Stimulated activated CD8-positive, alpha-beta memory T cell treated with anti-CD3 and anti-CD28 coated beads, Interleukin-7, amount 100 ng/mL, for 4 hours (primary cell): ENCODE data around the gene MCF2L.
"Not testable (repeated sequence)": the region's sequence is repeated elsewhere in the genome, so short reads cannot be mapped to it uniquely, and the experiment has no call there.

ENCODE experiments used
- DNase-seq, 2 donors: peaks; one replicate each; pipeline ENCODE4 v3.0.0-alpha.2; 2020; ENCODE audit warnings: low read depth in 2 of 2

The MCF2L gene

DNA sequence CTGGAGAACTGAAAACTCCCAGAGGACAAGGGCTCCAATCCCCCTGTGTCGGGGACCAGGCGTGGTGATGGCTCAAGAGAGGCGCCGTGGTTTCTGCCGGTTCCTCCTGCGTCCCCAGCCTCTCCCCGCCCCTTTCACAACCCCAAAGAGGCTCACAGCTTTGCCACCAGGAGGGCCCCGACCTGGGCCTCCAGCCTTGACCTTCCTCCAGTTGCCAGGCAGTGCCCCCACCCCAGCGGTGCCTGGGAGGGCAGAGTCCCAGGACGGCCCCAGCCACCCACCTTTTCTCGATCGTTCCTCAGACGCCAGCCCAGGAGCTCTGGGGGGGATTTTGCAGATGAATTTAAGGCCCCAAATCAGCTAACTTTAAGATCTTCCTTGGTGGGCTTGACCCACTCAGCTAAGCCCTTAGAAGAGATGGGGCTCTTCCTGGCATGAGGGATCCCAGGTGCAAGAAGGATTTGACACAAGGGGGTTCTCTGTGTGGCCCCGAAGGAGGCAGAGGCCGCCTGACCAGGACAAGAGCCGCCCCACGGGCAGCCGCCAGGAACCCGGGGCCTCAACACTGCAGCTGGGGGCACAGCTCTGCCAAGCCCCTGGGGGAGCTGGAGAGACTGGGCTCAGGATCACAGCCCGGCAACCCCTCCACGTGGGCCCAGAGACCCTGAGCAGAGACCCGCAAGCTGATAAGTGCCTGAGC, 47.0 kb downstream of the MCF2L start:
- no peak for DNase-seq

DNA sequence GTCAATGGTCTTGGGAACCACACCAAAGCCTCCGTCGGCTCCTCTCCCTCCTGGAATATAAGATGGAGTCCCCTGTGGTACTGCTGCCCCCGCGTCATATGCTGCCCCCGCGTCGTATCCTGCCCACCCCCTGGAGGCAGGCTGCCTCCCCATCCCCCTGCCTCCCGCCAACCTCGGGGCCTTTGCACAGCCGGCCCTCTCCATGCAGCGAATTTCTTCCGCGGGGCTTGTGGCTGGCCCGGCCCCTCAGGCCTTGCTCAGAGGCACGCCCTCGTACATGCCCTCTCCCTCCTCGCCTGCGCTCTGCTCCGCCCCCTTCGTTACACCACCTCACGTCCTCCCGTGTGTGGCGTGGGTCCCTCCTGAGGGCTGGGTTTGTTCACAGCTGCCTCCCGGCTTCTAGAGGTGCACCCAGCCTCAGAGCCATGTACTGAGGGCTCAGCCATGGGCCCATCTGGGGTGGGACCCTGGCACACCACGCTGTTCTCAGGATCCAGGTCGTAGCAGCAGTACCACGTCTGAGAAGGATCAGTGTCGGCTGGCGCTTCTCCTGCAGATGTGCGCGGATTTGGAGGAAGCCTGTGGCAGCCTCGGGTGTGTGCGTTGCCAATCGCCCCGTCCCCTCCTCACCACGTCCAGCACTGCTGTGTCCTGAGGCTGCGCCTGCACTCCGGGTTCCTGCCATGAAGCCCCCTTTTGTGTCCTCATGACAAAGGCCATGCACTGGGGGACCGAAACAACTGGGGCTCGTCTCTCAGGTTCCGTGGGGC, 47.7 kb downstream of the MCF2L start:
- no peak for DNase-seq

DNA sequence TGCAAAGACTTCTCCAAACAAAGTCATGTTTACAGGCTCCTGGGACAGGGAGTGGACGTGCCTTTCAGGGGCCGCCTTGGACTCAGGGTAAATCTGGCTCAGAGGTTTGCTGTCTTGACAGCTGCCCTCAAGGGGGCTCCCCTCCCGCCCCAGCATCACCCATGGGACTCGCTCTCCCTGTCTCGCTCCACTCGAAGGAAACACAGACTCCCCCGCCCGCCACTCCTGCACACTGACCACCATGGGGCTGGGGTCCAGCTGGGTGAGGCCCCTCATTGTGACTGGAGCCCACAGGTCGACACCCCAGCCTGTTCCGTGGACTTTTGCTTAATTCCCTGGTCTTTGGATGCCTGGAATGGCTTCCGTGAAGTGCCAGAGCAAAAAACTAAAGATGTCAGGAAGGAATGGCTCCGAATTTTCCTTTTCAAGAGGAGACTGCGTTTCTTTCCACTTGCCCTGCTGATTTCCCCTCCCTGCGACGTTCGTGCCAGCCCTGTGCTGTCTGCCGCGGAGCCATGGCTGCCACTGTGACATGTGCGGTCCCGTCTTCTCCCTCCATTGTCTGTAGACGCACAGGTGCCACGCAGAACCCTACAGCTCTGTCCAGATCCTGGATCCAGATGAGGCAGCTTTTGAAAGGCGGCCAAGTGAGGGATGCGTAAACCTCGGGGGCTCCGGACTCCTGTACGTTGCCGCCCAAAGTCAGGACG, 48.6 kb downstream of the MCF2L start:
- DNase-seq = no peak

DNA sequence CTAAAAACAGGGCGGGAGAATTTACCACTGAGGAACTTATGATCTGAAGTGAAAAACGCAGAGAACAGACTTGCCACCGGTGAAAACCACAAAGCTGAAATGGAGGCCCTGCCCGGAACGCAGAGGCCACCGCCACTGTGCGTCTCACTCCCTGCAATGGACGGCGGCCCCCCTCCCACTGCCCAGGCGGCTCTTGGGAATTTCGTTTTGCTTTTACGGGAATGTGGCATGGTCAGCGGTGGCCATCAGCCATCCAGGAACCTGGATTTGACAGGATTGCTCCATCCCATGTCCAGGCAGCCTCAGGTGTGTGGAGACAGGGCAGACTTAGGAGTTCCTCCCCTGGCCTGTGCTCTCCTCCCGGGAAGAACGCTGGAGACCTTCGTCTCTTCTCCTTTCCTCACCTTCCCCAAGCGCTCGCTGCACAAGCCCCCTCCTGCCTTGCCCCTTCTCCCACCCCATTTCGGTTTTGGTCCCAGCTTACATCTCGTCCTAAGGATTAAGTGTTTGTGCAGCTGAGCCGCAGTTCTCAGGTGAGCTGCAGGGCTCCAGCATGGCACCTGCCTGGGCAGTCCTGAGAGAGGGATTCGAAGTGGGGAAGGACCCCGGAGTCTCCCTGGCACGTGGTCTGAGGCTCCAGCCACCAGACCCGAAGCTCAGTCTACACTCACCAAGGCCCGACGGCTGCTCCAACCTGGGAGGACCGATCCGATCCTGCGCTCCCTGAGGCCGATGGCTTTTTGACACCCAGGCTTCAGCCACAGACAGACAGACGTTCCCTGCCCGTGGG, 49.9 kb downstream of the MCF2L start:
- DNase-seq = no peak

DNA sequence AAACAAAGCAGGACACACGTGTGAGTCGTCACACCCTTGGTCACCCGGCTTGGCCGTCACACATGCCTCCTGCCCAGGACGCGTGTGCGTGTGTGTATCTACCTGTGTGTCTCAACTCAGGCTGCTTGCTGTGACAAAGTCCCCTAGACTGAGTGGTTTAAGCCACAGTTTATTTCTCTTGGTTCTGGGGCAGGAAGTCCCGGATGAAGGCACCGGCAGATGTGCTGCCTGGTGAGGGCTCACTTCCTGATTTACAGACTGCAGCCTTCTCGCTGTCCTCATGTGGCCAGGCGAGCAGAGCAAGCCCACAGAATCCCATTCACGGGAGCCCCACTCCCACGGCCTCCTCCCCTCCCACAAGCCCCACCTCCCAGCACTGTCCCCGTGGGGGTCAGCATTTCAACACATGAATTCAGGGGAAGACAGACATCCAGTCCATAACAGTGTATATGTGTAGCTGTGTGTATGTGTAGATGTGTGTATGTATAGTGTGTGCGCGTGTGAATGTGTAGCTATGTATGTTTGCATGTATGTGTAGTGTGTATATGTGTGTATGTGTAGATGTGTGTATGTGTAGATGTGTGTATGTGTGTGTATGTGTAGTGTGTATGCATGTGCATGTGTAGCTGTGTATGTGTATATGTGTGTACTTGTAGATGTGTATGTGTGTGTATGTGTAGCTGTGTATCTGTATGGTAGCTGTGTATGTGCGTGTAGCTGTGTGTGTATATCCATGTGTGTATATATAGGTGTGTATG, 51.5 kb downstream of the MCF2L start:
- no peak for DNase-seq

DNA sequence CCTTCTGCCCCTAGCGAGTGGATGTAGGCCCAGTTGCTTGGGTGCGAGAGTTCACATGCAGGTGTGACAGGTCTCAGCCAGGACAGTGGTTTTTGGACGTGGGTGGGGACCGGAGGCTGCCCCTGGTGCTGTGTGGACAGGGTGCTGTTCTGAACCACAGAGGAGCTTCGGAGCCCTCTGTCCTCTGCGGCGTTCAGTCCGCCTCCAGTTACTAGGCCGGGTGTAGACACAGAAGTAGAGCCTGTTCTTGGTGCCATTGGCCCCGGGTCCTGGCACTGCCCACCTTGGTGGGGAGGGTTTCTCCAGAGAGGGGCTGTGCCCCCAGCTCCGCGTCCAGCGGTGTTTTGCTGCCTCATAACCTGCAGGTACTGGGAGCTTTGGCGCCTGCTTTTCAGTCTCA, 52.4 kb downstream of the MCF2L start:
- DNase-seq = no peak

DNA sequence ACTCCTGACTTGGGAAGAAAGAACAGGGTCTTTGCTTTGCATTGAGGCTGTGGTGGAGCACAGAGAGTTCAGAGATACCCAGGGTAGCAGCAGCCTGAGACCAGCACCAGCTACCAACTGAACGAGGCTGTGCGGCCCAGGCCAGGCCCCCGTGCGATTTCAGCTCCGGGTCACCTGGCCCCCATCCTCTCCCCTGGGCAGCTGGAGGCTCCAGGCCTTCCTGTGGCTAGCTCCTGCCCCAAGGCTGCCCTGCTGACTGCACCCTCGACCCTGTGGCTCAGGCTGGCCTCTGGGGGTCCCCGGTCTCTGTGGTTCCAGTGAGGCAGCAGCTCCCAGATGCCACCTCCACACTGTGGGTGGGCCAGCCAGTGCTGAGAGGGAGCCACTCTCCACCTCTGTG, 52.8 kb downstream of the MCF2L start:
- DNase-seq = no peak

DNA sequence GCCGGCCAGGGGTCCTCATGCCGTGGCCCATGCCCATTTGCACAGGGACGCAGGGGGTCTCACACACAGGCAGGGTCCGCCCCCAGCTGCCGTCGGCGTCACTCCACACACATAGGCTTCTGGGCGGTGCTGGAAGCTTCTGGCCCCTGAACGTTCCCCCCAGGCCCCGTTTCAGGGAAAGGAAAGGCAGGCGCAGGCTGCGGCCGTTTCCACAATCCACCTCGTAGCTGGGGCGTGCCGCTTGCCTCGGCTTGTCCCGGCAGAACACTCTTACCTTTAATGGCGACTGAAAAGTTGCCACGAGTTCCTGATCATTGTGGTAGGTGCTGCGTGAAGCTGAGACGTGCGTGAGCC, 53.4 kb downstream of the MCF2L start:
- DNase-seq = no peak

DNA sequence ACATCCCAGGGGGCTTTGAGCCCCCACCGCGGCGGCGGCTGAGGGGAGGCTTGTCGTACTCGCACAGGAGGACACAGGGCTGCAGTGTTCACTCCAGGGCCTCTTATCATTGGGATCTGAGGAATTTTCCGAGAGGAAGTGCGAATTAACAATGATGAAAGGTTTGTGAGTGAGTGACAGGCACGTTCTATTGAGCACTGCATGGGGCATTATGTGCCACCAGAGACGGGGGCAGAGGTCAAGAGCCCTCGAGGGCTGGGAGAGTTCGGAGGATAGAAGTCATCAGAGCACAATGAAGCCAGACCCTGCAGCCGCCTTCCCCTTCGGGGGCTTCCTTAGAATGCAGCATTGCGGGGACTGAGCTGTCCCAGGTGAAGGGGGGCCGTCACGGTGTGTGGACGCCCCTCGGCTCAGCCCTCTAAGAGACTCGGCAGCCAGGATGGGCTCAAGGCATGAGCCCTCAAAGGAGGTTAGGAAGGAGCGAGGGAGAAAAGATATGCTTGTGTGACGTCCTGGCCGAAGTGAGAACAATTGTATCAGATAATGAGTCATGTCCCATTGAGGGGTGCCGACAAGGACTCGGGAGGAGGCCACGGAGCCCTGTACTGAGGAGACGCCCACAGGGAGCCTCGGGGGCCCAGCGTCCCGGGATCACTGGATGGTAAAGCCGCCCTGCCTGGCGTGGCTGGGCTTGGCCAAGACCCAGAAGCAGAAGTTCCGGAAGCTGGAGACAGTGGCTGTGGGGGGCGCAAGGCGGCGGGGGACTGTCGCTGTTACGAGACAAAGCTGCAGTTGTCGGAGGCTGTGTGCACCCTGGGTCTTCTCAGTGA, 53.9 kb downstream of the MCF2L start:
- no peak for DNase-seq

DNA sequence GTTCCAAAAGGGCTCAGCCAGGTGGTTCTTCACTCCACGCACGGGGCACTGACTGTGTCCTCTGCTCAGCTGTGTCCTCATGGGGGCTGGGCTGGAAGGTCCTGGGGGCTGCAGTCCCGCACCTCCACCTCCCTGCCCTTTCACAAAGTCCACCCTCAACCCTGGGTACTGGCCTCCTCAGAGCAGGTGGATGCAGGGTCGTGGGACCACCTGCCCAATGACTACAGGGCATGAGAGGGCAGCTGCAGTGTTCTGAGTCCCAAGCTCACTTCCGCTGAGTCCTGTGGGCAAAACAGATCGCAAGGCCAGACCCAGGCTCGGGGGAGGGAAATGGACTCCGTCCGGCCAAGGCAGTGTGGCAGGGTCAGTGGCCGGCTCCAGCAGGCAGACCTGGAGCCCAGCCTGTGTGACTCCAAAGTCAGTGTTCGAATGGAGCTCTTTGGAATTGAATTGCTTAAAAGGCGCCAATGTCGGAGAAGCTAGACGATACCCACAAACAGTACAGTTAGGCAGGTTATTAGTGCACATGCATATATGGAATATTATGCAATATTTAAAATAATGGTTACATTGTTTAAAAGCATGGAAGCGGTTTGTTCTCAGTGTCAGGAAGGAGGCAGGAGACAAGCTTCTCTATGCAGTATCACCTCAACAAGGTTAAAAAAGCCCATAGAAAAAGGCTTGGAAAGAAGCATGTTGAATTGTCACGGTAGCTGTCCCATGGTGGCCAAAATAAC, 54.8 kb downstream of the MCF2L start:
- no peak for DNase-seq

DNA sequence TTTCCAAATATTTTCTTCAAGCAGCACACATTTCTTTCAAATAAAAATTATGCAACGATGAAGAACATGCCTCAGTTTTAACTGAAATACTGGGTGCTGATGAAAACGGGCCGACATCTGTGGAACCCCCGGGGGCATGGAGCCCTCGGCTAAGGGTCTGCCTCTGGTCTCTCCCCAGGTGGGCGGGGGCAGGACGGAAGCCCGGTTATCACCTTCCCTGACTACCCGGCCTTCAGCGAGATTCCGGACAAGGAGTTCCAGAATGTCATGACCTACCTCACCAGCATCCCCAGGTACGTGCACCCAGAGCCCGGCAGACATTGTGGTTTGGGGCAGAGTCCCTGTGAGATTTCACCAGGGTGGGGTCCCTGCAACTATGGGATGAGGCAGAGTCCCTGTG, 55.5 kb downstream of the MCF2L start:
- no peak for DNase-seq

DNA sequence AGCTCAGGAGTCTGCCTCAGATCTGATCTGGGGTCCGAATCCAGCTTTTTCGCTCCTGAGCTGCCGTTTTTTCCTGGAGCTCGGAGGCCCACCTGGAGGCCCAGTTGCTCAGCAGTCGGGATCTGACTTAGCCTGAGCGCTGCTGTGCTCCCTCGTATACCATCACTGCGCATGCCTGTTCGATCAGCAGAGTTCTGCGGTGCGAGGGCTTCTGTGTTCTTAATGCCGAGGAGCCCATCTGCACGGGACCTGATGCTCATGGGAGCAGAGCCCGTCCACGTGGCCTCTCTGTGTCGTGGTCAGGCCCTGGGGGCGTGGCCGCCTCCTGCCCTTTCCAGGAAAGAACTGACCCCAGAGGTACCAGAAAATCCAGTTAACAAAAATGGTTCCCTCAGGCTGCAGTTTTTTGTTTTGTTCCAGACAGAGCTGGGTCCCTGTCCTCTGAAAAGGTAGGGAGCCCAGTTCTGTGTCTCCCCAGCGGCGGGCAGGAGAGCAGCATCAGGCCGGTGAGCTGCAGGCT, 57.4 kb downstream of the MCF2L start:
- no peak for DNase-seq

DNA sequence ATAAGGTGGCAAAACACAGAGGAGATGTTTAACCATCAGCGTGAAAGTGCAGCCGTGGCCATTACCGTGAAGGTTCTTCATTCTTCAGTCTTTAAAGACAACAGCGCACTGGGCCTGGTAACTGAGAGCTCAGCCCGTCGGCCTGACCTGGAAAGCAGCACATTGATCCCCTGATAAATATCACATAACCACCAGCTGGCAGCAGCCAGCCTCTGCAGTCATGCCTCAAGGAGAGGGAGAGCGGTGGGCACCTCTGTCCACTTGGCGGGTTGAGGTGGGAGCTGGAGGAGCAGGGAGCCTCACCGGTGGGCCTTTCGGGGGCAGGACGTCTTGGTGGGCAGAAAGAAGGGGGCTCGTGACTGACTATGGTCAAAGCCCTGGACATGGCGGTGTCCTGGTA, 58.1 kb downstream of the MCF2L start:
- DNase-seq = no peak

DNA sequence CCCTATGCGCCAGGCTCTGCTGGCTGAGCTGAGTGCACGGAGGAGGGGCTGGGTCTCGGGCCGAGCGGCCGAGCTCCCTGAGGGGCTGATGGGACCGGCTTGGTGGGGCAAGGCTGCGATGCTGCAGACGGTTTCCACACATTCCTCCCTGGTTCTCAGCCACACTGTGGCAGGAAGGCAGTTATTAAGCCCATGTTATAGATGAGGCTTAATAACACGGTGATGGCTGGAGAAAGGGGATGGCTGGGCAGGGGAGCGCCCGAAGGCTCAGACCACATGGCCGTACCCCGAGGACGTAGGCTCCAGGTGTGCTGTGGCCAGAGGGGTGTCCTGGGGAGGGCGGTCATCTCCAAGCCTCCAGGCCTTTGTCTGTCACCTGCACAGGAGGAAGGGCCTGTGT, 58.6 kb downstream of the MCF2L start:
- DNase-seq = no peak

DNA sequence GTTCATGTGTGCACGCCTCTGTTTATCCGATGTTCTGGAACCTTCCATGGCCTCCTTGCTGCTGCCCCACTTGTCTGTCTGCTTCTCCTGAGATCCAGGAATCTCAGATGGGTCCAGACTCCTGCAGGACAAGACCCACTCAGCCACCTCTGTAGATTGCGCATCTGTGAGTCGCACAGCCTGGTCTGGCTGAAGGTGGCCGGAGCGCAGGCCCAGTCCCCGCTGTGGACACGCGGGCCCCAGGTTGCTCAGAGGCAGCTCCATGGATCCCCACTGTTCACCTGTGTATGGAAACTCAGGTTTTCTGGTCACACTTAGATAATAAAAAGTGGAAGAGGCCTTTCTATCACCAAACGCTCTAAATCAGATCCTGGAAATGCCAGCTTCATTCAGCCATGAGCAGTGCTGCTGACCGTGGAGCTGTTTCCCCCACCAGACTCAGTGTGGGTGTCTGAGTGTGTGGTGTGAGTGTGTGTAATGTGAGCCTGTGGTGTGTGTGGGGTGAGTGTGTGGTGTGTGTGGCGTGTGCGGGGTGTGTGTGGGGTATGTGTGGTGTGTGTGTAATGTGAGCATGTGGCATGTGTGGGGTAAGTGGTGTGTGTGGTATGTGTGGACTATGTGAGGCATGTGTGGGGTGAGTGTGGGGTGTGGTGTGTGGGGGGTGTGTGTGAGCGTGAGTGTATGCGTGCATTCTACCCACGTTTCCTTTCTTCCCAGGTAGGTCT, 59.5 kb downstream of the MCF2L start:
- no peak for DNase-seq

DNA sequence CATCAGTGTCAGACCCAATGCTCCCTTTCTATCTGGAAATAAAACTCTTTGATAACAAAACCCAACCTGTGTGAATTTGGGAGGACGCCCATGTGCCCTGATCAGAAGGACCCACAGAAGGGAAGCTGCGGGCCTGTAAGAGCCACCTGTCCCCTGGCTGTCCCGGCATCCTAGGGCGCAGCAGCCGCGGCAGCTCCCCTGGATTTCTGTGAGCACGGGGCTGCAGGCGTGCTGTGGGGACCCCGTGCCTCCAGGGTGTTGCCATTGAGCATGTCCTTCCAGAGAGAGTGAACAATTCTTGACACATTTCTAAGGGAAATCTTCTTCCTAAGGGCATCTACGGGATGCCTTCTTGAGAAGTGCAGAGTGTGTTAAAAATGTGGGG, 60.0 kb downstream of the MCF2L start:
- no peak for DNase-seq

DNA sequence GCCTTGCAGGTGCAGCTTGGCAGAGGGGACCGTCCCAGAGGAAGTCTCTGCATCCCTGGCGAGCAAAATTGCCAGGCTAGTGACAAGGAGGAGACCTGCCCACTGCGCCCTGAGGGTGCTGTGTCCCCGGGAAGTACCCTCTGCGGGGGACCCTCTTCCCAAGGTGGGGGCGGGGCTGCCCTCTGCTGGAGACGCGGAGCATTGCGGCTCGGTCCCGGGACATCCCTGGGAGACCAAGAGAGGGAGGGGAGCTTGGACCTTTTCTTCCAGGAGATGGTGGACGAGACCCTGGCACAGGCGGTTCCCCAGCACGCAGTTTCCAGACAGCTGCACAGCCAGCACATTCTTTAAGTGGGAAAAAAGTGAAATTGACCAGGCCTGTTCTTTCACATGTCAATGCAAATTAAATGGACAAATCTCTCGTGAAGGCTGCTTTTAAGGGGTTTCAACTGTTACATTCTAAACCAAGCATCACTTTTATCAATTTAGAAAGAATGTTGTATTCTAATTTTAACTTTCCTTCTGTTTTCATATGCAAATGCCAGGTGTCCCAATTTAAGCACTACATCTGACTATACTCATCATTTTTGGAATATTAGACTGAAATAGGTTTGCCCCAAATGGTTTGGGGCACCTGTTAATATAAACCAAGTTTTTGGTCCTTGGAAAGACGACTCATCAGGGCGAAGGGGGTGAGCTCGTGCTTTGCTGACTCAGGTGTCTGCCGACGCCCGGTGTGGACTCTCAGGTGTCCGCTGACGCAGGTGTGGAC, 60.7 kb downstream of the MCF2L start:
- DNase-seq = peak in 1 of 2 donors; percentile 10

DNA sequence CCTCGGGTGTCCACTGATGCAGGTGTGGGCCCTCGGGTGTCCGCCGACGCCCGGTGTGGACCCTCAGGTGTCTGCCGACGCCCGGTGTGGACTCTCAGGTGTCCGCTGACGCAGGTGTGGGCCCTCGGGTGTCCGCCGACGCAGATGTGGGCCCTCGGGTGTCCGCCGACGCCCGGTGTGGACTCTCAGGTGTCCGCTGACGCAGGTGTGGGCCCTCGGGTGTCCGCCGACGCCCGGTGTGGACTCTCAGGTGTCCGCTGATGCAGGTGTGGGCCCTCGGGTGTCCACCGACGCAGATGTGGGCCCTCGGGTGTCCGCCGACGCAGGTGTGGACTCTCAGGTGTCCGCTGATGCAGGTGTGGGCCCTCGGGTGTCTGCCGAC, 61.2 kb downstream of the MCF2L start:
- DNase-seq = not testable (repeated sequence)
